ENCODE data around the gene DHCR7.

DNA sequence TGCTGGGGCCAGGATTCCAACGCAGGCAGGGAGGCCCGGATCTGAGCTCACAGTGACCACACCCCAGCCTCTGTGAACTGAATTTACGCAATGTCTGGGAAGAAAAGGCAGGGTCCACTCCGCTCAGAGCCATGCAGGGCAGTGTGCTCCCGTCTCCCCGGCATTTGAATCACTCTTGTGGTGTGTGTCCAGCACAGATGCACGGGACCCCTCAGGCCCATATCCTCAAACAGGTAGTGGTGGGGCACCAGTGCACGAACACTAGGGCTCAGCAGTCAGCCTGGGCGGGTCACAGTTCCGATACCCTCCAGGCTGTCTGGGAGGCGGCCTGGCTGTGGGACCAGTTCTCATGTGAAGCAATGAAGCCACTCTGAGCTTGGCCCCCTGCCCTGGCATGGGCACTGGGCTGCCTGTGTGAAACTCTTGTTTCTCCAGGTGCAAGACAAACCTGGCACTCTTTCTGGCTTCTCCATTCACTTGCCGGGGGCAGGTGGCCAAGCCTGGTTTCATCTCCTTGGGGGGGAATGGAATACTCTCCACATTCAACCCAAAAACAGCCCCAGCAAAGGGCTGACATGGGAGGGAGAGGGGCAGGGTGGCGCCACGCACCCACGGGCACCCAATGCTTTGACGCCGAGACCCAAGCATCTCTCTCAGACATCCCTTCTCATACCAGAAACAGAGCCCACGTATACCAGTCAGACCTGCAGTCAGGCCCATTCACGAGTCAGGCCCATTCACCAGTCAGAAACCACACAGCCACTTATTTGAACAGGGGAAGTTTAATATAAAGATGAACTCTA is 14.3 kb downstream of the DHCR7 start:
- TF ChIP-seq, protein P1, sequence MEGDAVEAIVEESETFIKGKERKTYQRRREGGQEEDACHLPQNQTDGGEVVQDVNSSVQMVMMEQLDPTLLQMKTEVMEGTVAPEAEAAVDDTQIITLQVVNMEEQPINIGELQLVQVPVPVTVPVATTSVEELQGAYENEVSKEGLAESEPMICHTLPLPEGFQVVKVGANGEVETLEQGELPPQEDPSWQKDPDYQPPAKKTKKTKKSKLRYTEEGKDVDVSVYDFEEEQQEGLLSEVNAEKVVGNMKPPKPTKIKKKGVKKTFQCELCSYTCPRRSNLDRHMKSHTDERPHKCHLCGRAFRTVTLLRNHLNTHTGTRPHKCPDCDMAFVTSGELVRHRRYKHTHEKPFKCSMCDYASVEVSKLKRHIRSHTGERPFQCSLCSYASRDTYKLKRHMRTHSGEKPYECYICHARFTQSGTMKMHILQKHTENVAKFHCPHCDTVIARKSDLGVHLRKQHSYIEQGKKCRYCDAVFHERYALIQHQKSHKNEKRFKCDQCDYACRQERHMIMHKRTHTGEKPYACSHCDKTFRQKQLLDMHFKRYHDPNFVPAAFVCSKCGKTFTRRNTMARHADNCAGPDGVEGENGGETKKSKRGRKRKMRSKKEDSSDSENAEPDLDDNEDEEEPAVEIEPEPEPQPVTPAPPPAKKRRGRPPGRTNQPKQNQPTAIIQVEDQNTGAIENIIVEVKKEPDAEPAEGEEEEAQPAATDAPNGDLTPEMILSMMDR (IDR thresholded peaks at IDR 0.05): no peak
- TF ChIP-seq POLR2AphosphoS5 (IDR thresholded peaks at IDR 0.05): peak in 1 of 2 donors; percentile 27
